Measurements from ENCODE around the gene SPDYE6. TPM values are rescaled to one million over a fixed set of nuclear protein-coding genes. Genes with fewer than 3 reads are reported as not detected.
"Not testable (repeated sequence)": the region's sequence is repeated elsewhere in the genome, so short reads cannot be mapped to it uniquely, and the experiment has no call there.

Gene SPDYE6
- polyA plus RNA-seq, 1 donor = 4.3 TPM

GRCh38 chr7:102301367-102301766 is 54.9 kb downstream of the SPDYE6 start:
- H3K27ac ChIP-seq (ENCODE audit: low read length); DNase-seq; H3K4me1 ChIP-seq (ENCODE audit: control insufficient read depth, insufficient read depth, low read length); H3K4me3 ChIP-seq (ENCODE audit: low read length); H3K36me3 ChIP-seq (ENCODE audit: control insufficient read depth, insufficient read depth, low read length): not testable (repeated sequence)
- no CpG with 5 or more reads among the region's 14 CpGs for WGBS (ENCODE audit: insufficient coverage, low lambda C conversion rate)
- Histone ChIP-seq H3K9me3 (ENCODE audit: control insufficient read depth, low read depth, low read length) (peaks cover 12% of the 10 kb centered on the region), H3K27me3 (ENCODE audit: control insufficient read depth, insufficient read depth, low read length) (peaks cover 20% of the 10 kb centered on the region)

GRCh38 chr7:102300643-102301221 is 55.5 kb downstream of the SPDYE6 start:
- H3K4me1 ChIP-seq (ENCODE audit: control insufficient read depth, insufficient read depth, low read length) = no peaks in the 10 kb centered on the region
- no peaks in the 10 kb centered on the region for H3K36me3 ChIP-seq (ENCODE audit: control insufficient read depth, insufficient read depth, low read length)
- peaks cover 20% of the 10 kb centered on the region for H3K27me3 ChIP-seq (ENCODE audit: control insufficient read depth, insufficient read depth, low read length)
- H3K27ac ChIP-seq (ENCODE audit: low read length) = no peak overlapping the region
- no peak overlapping the region for H3K4me3 ChIP-seq (ENCODE audit: low read length)
- WGBS (ENCODE audit: insufficient coverage, low lambda C conversion rate) = no CpG with 5 or more reads among the region's 84 CpGs
- H3K9me3 ChIP-seq (ENCODE audit: control insufficient read depth, low read depth, low read length) = peaks cover 12% of the 10 kb centered on the region
- DNase-seq = peak in 1 of 2 donors; percentile 57

- Histone ChIP-seq H3K27ac (ENCODE audit: low read length) (no peak overlapping the region), H3K4me3 (ENCODE audit: low read length) (no peak overlapping the region), H3K36me3 (ENCODE audit: control insufficient read depth, insufficient read depth, low read length) (no peaks in the 10 kb centered on the region), H3K9me3 (ENCODE audit: control insufficient read depth, low read depth, low read length) (peaks cover 12% of the 10 kb centered on the region), H3K4me1 (ENCODE audit: control insufficient read depth, insufficient read depth, low read length) (peaks cover 3% of the 10 kb centered on the region), H3K27me3 (ENCODE audit: control insufficient read depth, insufficient read depth, low read length) (peaks cover 30% of the 10 kb centered on the region)
- DNase-seq = no peak
- WGBS (ENCODE audit: insufficient coverage, low lambda C conversion rate) = 90% methylated on average over 4 of the region's 10 CpGs
Observed at GRCh38 chr7:102297487-102298218, 58.6 kb downstream of the SPDYE6 start.

GRCh38 chr7:102296514-102296913 is 59.7 kb downstream of the SPDYE6 start:
- Histone ChIP-seq H3K27ac (ENCODE audit: low read length) (no peak overlapping the region), H3K36me3 (ENCODE audit: control insufficient read depth, insufficient read depth, low read length) (no peaks in the 10 kb centered on the region), H3K4me1 (ENCODE audit: control insufficient read depth, insufficient read depth, low read length) (peaks cover 3% of the 10 kb centered on the region), H3K9me3 (ENCODE audit: control insufficient read depth, low read depth, low read length) (peaks cover 12% of the 10 kb centered on the region), H3K27me3 (ENCODE audit: control insufficient read depth, insufficient read depth, low read length) (peaks cover 32% of the 10 kb centered on the region), H3K4me3 (ENCODE audit: low read length) (no peak overlapping the region)
- WGBS (ENCODE audit: insufficient coverage, low lambda C conversion rate) = 100% methylated on average over 1 of the region's 7 CpGs
- DNase-seq = no peak

GRCh38 chr7:102296179-102296438 is 60.1 kb downstream of the SPDYE6 start:
- Histone ChIP-seq H3K27me3 (ENCODE audit: control insufficient read depth, insufficient read depth, low read length) (peaks cover 29% of the 10 kb centered on the region), H3K4me1 (ENCODE audit: control insufficient read depth, insufficient read depth, low read length) (peaks cover 3% of the 10 kb centered on the region), H3K9me3 (ENCODE audit: control insufficient read depth, low read depth, low read length) (peaks cover 10% of the 10 kb centered on the region), H3K4me3 (ENCODE audit: low read length) (no peak overlapping the region), H3K36me3 (ENCODE audit: control insufficient read depth, insufficient read depth, low read length) (no peaks in the 10 kb centered on the region), H3K27ac (ENCODE audit: low read length) (no peak overlapping the region)
- no CpG with 5 or more reads among the region's 6 CpGs for WGBS (ENCODE audit: insufficient coverage, low lambda C conversion rate)
- DNase-seq = no peak

Other genes starting within 250 kb of the SPDYE6 start
- 1.6 TPM for gene SH2B2, start 69.6 kb downstream of the SPDYE6 start, polyA plus RNA-seq
- gene PRKRIP1, start 39.9 kb upstream of the SPDYE6 start, polyA plus RNA-seq = 30.0 TPM
- 9.9 TPM for gene ORAI2, start 77.1 kb upstream of the SPDYE6 start, polyA plus RNA-seq
- 10.5 TPM for gene ALKBH4, start 108.4 kb upstream of the SPDYE6 start, polyA plus RNA-seq
- gene LRWD1, start 108.5 kb upstream of the SPDYE6 start, polyA plus RNA-seq = 11.2 TPM
- gene POLR2J, start 122.5 kb upstream of the SPDYE6 start, polyA plus RNA-seq = 50.7 TPM
- 14.2 TPM for gene RASA4B, start 161.3 kb upstream of the SPDYE6 start, polyA plus RNA-seq
- gene UPK3BL2, start 187.3 kb upstream of the SPDYE6 start, polyA plus RNA-seq = 17.0 TPM
- 3.2 TPM for gene SPDYE2, start 194.8 kb upstream of the SPDYE6 start, polyA plus RNA-seq
- gene POLR2J3, start 216.1 kb upstream of the SPDYE6 start, polyA plus RNA-seq = 40.4 TPM